Glutamatergic neuron (in vitro differentiated cells): ENCODE measurements around the gene BCAN. TPM values are rescaled to one million over a fixed set of nuclear protein-coding genes. Genes with fewer than 3 reads are reported as not detected.

Experiments used
- DNase-seq: peaks from one replicate; pipeline ENCODE4 v3.0.0; 2022
- H3K27ac Mint-ChIP-seq: one replicate; pipeline ENCODE4 v1.8.0; 2020; ENCODE audit warnings: mild to moderate bottlenecking, mixed read lengths, inconsistent platforms; ENCODE audit not compliant: unreplicated experiment
- H3K27me3 Mint-ChIP-seq: one replicate; pipeline ENCODE4 v1.8.0; 2020; ENCODE audit warnings: mild to moderate bottlenecking, moderate library complexity, mixed read lengths, inconsistent platforms; ENCODE audit not compliant: unreplicated experiment
- H3K36me3 Mint-ChIP-seq: one replicate; pipeline ENCODE4 v1.8.0; 2020; ENCODE audit warnings: mild to moderate bottlenecking, mixed read lengths, inconsistent platforms; ENCODE audit not compliant: unreplicated experiment
- H3K4me1 Mint-ChIP-seq: one replicate; pipeline ENCODE4 v1.8.0; 2020; ENCODE audit warnings: mild to moderate bottlenecking, low read depth, mixed read lengths, inconsistent platforms; ENCODE audit not compliant: unreplicated experiment
- H3K4me3 Mint-ChIP-seq: one replicate; pipeline ENCODE4 v1.8.0; 2020; ENCODE audit warnings: mild to moderate bottlenecking, mixed read lengths, inconsistent platforms; ENCODE audit not compliant: unreplicated experiment
- H3K9me3 Mint-ChIP-seq: one replicate; pipeline ENCODE4 v1.8.0; 2020; ENCODE audit warnings: mild to moderate bottlenecking, moderate library complexity, mixed read lengths, inconsistent platforms; ENCODE audit not compliant: unreplicated experiment
- total RNA-seq: library from RNA; stranded (reverse); fragmentation: NEBNext Ultra II Directional; extraction: Animal tissue kit (Norgen Biotek cat#: 25700); gene quantifications from one replicate; pipeline ENCODE4 v1.2.1, GENCODE V29; 2021; ENCODE audit not compliant: unreplicated experiment
- TF ChIP-seq, protein P1 (sequence below): fragments of 200-600 bp; sonication (generic); IDR thresholded peaks from one replicate; pipeline ENCODE4 v1.5.0; 2021; ENCODE audit not compliant: partially characterized antibody, unreplicated experiment

BCAN gene
- total RNA-seq, 1 donor from 2014 or later: 10.3 TPM

DNA sequence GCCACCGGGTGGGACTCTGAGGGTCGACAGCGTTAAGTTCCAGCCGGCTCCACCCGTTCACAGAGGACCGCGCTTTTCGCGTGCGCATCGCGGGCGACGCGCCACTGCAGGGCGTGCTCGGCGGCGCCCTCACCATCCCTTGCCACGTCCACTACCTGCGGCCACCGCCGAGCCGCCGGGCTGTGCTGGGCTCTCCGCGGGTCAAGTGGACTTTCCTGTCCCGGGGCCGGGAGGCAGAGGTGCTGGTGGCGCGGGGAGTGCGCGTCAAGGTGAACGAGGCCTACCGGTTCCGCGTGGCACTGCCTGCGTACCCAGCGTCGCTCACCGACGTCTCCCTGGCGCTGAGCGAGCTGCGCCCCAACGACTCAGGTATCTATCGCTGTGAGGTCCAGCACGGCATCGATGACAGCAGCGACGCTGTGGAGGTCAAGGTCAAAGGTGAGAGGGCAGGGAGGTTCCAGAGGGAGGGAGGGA is 4.9 kb downstream of the BCAN start:
- Mint-ChIP-seq H3K27ac (no peak overlapping the region), H3K9me3 (peaks cover 9% of the 10 kb centered on the region), H3K36me3 (peaks cover 5% of the 10 kb centered on the region), H3K27me3 (peaks cover 26% of the 10 kb centered on the region), H3K4me3 (no peak overlapping the region), H3K4me1 (peaks cover 21% of the 10 kb centered on the region)
- TF ChIP-seq, protein P1, sequence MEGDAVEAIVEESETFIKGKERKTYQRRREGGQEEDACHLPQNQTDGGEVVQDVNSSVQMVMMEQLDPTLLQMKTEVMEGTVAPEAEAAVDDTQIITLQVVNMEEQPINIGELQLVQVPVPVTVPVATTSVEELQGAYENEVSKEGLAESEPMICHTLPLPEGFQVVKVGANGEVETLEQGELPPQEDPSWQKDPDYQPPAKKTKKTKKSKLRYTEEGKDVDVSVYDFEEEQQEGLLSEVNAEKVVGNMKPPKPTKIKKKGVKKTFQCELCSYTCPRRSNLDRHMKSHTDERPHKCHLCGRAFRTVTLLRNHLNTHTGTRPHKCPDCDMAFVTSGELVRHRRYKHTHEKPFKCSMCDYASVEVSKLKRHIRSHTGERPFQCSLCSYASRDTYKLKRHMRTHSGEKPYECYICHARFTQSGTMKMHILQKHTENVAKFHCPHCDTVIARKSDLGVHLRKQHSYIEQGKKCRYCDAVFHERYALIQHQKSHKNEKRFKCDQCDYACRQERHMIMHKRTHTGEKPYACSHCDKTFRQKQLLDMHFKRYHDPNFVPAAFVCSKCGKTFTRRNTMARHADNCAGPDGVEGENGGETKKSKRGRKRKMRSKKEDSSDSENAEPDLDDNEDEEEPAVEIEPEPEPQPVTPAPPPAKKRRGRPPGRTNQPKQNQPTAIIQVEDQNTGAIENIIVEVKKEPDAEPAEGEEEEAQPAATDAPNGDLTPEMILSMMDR: no peak
- DNase-seq: no peak

DNA sequence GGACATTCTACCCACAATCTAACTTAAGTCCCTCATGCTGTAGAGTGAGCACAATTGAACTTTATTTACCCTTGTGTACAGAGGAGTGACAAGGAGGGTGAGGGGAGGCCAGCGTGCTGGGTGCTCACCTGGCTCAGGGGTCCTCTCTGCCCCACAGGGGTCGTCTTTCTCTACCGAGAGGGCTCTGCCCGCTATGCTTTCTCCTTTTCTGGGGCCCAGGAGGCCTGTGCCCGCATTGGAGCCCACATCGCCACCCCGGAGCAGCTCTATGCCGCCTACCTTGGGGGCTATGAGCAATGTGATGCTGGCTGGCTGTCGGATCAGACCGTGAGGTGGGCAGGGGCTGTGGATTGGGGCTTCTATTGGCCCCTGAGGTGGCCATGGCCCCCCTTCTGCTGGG is 5.4 kb downstream of the BCAN start:
- no peak overlapping the region for H3K4me3 Mint-ChIP-seq
- H3K4me1 Mint-ChIP-seq: peaks cover 21% of the 10 kb centered on the region
- TF ChIP-seq, protein P1: no peak
- DNase-seq: no peak
- H3K36me3 Mint-ChIP-seq: peaks cover 5% of the 10 kb centered on the region
- H3K27me3 Mint-ChIP-seq: peaks cover 28% of the 10 kb centered on the region
- peaks cover 12% of the 10 kb centered on the region for H3K9me3 Mint-ChIP-seq
- H3K27ac Mint-ChIP-seq: no peak overlapping the region

DNA sequence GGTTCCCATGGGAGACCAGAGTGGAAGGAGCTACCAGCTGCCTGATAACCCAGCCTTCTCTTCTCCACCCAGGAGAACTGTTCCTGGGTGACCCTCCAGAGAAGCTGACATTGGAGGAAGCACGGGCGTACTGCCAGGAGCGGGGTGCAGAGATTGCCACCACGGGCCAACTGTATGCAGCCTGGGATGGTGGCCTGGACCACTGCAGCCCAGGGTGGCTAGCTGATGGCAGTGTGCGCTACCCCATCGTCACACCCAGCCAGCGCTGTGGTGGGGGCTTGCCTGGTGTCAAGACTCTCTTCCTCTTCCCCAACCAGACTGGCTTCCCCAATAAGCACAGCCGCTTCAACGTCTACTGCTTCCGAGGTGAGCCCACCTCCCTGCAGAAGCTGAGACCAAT is 6.6 kb downstream of the BCAN start:
- Mint-ChIP-seq H3K27me3 (peaks cover 28% of the 10 kb centered on the region), H3K4me3 (peak overlapping the region; percentile 52), H3K36me3 (peaks cover 5% of the 10 kb centered on the region), H3K4me1 (peaks cover 23% of the 10 kb centered on the region), H3K27ac (no peak overlapping the region), H3K9me3 (peaks cover 14% of the 10 kb centered on the region)
- TF ChIP-seq, protein P1: no peak
- DNase-seq: no peak

DNA sequence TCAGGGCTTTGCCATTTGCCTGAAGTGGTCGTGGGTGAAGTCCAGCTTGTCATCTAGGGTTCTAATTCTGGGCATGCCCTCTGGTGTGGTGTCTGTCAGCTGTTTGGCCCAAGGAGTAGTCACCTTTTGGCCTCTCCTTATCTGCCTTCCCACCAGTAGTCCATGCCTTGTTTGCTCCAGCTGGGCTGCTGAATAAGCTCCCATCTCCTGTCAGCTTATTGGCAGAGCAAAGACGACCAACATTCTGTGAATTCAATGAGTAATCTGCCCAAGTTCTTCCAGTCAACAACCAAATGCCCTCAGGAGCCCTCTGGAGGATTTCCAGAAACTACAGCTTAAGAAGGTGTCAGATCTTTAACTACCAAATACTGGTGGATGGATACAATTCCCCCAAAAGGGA is 7.0 kb downstream of the BCAN start:
- Mint-ChIP-seq H3K36me3 (peaks cover 5% of the 10 kb centered on the region), H3K27ac (no peak overlapping the region), H3K27me3 (peaks cover 28% of the 10 kb centered on the region), H3K9me3 (peaks cover 12% of the 10 kb centered on the region), H3K4me3 (no peak overlapping the region), H3K4me1 (peaks cover 23% of the 10 kb centered on the region)
- DNase-seq: no peak
- TF ChIP-seq, protein P1: no peak

DNA sequence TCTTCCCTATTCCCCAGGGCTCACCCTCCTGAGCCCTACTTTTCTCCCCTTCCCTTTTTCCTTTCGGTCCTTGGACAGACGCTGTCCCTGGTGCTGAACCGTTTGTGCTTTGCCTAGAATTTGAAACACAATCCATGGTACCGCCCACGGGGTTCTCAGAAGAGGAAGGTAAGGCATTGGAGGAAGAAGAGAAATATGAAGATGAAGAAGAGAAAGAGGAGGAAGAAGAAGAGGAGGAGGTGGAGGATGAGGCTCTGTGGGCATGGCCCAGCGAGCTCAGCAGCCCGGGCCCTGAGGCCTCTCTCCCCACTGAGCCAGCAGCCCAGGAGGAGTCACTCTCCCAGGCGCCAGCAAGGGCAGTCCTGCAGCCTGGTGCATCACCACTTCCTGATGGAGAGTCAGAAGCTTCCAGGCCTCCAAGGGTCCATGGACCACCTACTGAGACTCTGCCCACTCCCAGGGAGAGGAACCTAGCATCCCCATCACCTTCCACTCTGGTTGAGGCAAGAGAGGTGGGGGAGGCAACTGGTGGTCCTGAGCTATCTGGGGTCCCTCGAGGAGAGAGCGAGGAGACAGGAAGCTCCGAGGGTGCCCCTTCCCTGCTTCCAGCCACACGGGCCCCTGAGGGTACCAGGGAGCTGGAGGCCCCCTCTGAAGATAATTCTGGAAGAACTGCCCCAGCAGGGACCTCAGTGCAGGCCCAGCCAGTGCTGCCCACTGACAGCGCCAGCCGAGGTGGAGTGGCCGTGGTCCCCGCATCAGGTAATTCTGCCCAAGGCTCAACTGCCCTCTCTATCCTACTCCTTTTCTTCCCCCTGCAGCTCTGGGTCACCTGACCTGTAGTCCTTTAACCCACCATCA is 10.4 kb downstream of the BCAN start:
- Mint-ChIP-seq H3K27ac (no peak overlapping the region), H3K27me3 (peaks cover 21% of the 10 kb centered on the region), H3K4me1 (peaks cover 37% of the 10 kb centered on the region), H3K36me3 (no peaks in the 10 kb centered on the region), H3K4me3 (no peak overlapping the region), H3K9me3 (peaks cover 18% of the 10 kb centered on the region)
- TF ChIP-seq, protein P1: no peak
- no peak for DNase-seq
